ENCODE results near the gene ESYT1.
A peak's percentile ranks its signal among the peaks of the same experiment; 100 is the strongest.

DNA sequence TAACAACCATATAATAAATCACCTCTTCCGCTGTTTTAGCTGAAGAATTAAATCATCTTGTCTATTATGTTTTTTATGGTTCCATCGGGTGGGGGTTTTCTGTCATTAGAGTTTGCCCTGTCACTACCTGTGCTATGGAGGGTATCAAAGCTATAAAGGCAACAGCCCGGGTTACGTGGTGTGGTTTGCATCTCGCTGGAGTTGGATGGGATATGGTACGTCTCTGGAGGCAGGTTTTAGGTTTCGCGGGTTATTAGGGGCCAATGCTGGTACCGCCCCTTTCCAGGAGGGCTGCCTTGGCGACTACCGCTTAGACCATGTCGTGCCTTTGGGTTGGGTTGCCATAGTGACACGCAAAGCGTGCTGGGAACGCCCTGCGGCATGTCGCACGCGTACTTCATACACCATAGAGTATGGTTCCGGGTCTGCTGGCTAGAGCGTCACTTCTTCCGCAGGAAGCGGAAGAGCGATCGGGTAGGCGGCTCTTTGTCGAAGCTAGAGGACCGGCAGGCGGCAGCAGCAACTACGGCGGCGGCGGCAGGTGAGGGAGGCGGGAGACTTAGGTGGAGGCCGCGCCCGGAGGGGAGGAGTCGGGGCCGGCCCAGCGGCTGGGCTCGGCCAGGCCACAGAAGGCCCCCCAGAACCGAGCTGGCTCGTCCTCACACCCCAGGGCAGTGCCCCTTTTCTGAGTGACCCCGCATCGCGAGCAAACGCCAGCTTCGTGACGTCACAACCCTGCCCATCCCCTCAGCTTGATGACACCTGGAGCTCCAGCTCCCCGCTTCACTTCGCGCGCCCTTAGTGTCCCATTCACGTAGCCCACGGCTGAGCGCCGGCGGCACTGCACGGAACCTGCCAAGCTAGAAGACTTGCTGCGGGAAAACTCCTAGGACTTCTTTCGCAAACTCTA, 10.0 kb upstream of the ESYT1 start, which contains the start of gene ZC3H10:
- TF ChIP-seq, protein P1, sequence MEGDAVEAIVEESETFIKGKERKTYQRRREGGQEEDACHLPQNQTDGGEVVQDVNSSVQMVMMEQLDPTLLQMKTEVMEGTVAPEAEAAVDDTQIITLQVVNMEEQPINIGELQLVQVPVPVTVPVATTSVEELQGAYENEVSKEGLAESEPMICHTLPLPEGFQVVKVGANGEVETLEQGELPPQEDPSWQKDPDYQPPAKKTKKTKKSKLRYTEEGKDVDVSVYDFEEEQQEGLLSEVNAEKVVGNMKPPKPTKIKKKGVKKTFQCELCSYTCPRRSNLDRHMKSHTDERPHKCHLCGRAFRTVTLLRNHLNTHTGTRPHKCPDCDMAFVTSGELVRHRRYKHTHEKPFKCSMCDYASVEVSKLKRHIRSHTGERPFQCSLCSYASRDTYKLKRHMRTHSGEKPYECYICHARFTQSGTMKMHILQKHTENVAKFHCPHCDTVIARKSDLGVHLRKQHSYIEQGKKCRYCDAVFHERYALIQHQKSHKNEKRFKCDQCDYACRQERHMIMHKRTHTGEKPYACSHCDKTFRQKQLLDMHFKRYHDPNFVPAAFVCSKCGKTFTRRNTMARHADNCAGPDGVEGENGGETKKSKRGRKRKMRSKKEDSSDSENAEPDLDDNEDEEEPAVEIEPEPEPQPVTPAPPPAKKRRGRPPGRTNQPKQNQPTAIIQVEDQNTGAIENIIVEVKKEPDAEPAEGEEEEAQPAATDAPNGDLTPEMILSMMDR (IDR thresholded peaks at IDR 0.05; ENCODE audit: low read depth, low read length, missing input control), result peak; percentile 34
- peak; percentile 71 to 96 for TF ChIP-seq EGR1 (IDR thresholded peaks at IDR 0.05; ENCODE audit: low read depth in 2 of 2)
- TF ChIP-seq, protein P2, sequence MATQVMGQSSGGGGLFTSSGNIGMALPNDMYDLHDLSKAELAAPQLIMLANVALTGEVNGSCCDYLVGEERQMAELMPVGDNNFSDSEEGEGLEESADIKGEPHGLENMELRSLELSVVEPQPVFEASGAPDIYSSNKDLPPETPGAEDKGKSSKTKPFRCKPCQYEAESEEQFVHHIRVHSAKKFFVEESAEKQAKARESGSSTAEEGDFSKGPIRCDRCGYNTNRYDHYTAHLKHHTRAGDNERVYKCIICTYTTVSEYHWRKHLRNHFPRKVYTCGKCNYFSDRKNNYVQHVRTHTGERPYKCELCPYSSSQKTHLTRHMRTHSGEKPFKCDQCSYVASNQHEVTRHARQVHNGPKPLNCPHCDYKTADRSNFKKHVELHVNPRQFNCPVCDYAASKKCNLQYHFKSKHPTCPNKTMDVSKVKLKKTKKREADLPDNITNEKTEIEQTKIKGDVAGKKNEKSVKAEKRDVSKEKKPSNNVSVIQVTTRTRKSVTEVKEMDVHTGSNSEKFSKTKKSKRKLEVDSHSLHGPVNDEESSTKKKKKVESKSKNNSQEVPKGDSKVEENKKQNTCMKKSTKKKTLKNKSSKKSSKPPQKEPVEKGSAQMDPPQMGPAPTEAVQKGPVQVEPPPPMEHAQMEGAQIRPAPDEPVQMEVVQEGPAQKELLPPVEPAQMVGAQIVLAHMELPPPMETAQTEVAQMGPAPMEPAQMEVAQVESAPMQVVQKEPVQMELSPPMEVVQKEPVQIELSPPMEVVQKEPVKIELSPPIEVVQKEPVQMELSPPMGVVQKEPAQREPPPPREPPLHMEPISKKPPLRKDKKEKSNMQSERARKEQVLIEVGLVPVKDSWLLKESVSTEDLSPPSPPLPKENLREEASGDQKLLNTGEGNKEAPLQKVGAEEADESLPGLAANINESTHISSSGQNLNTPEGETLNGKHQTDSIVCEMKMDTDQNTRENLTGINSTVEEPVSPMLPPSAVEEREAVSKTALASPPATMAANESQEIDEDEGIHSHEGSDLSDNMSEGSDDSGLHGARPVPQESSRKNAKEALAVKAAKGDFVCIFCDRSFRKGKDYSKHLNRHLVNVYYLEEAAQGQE (IDR thresholded peaks at IDR 0.05), result peak; percentile 78

Measured in liver (tissue), 3 donors.